HG02973 (cell line): ENCODE data around the gene COX8A.

ENCODE experiments used
- ATAC-seq: cut with Tn5 transposase; IDR thresholded peaks from one replicate; pipeline ENCODE4 v1.9.1; 2021; ENCODE audit warnings: moderate library complexity; ENCODE audit not compliant: unreplicated experiment

Gene COX8A

DNA sequence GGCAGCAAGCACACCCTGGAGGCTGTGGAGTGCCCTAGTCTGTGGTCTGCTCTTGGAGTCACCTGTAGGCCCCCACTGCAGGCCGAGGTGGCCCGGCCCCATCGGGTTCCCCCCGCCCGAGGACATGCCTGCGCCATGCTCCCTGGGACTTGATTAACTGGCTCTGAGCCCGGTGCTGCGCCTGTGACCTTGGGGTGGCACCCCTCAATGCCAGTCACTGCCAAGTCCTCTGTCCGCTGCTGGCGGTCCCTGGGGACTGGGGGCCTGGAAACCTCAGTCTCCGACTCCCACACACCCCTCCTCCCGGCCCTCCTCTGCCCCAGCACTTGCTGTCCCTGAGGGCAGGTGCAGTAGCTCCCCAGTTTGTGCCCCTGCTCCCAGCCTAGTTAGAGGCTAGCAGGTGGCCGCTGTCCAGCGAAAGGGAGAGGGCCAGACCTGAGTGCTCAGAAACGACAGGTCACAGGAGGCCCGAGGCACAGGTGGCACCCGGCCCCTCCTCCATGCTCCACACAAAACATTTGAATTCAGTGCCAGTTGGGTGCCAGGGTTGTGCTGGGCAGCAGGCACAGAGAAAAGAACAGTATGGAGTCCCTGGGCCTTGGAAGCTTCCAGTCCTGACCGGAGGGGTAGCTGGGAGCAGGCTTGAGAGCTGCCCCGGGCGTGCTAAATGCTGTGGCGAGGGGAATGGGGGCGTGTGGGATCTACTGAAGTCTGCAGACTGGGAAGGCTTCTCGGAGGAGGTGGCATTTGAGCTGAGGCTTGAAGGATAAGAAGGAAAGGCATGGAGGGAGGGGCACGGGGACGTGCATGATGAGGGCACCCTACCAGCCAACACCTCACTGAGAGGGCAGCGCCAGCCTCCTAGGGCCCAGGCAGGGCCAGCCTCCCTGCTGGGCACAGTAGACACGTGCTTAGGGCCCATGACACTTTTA, 45.0 kb downstream of the COX8A start:
- ATAC-seq: no peak

DNA sequence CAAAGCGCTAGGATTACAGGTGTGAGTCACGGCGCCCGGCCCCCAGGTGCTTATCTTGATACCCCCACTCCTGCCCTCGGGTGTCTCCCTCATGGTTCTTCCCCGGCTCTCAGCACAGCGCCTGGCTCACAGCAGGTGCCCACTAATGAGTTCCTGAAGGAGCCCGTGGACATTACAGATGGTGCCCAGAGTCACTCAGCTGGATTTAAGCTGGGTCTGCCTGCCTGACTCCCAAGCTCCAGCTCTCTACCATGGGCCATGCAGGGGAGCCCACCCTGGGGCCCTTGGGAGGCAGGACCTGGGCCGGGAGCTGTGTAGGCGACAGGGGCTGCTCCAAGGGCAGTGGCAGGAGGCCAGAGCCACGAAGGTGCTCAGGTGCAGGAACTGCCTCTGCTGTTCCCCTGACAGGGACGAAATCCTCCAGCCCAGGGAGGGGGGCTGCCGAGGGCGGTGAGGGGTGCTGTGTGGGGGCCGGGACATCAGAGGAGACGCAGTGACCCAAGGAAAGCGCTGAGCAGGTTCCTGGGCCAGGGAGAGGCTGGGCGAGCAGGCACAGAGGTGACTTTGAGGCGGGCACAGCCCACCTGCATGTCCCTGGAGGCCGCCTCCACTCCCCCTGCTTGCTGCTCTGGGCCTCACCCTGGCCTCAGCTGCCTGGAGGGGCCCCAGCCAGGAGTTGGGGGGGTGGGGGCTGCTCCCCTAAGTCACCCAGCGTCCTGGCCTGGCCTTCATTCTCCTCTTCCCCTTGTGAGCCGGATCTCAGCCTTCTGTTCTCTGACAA, 46.7 kb downstream of the COX8A start:
- no peak for ATAC-seq

DNA sequence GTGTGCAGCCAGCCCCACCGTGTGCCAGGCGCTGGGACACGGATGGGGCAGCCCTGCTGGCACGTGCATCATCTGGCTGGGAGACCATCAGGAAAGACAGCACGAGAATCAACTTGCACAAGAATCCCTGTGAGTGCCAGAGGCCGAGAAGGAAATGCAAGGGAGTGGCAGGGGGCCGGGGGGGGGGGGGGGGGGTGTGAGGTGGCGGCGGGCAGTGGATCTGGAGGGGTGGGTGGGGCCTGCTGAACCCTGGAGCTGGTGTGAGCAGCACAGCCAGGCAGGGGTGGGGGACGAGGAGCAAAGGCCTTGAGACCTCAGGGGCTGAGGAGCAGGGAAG, 47.3 kb downstream of the COX8A start:
- ATAC-seq: no peak

DNA sequence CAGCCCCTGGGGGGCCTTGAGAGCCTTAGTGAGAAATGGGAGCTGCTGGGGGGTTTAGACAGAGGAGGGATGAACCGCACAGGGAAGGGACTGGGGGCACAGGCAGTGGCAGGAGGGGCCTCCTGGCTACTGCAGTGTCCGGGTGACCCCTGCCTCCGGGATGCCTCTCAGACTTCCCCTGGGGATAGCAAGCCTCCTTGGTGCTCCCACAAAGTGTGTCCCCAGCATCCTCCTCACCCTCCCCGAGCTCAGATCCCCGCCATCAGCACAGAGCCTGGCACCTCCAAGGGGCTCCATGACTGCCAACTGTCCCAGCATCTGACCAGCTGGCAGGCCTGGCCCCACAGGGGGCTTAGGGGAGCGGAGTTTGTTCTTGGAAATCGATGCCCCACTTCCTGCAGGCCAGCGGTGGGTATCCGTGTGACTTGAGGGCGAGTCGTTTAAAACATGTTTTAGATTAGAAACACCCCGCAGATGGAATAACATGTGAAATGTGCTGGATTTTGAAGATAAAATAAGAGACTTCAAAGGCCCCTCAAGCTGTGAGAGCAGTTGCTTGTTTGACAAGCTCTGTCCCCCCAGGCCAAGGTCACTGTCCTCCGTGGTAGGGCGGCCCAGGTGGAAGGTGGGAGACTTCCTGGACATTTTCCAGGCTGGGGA, 47.8 kb downstream of the COX8A start:
- no peak for ATAC-seq

DNA sequence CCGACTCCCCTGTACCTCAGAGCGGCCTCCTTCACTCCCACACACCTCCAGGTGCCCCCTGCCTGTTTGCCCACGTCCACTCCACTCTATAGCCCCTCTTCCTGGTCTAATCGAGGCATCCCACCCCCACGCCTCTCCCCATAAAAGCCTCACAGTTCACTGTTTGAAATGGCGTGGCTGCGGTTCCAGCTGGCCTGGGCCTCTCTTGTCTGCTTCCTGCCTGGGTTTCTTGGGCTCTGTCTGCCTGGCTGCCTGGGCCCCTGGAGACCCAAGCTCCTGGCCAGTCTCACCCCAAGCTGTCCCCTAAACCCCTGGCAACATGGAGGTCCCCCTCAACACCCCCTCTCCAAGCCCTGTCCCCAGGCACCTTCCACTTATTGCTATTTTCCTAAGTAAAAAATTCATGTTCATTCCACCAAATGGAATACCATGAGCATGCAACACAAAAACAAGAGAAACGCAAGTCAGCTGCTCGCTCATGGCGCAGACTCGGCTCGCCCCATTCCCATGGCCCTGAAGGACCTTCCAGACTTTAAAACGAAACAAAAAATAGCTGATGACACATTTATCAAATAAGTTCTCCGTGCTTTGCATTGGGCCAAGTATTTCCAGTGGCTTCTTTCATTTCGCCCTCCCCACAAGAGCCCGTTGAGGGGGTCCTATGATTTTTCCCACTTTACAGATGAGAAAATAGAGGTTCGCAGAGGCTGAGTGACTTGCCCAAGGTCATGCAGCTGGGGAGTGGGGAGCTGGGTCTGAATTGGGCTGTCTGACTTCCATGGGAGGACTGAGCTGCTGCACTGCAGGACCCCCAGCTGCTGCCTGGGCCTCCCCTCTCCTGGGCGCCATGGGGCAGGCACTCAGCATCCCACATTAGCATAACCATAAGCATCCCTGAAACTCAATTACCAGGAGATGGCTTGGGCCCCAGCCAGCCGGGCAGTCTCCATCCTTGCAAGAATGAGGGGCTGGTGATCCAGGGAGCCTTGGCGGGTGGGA, 49.6 kb downstream of the COX8A start:
- ATAC-seq: no peak

DNA sequence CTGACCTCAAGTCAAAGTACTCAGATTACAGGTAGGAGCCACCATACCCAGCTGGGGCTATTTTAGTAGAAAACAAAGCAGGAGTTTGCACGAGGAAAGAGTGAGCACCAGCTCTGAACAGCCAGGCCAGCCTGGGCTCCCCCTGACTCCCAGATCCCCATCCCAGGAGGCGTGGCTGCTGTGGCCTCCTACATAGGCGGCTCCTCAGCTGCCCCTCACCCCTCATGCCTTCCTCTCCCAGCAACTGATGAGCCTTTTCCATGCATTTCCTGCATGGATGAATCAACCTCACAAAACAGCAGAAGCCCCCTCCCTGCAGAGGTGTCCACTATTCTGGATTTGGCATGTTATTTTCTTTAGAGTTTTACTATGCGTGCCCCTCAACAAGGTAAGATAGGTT, 50.8 kb downstream of the COX8A start:
- ATAC-seq: no peak
